22Rv1 (cell line): Measurements from ENCODE around the gene TET3.

Experiments used
- H3K27ac ChIP-seq: fragments of 450-650 bp; 2 replicates; pipeline ENCODE4 v1.5.1; 2017
- ZFX ChIP-seq: fragments of 450-650 bp; IDR thresholded peaks from 2 replicates; pipeline ENCODE4 v1.6.1; 2017; ENCODE audit warnings: antibody characterized with exemption, borderline replicate concordance
- TF ChIP-seq, protein P1 (sequence below): fragments of 450-650 bp; IDR thresholded peaks from 2 replicates; pipeline ENCODE4 v1.5.1; 2017; ENCODE audit warnings: mild to moderate bottlenecking

TET3 gene

DNA sequence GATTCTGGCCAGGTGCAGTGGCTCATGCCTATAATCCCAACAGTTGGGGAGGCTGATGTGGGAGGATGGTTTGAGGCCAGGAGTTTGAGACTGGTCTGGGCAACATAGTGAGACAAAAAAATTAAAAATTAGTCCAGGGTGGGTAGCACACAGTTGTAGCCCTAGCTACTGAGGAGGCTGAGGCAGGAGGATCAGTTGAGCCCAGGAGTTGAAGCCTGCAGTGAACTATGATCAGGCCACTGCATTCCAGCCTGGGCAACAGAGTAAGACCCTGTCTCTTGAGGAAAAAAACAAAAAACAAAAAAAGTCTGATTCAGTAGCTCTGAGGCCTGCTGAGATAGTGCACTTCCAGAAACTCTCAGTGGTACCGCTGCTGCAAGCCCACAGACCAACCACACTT, 7.9 kb upstream of the TET3 start:
- no peak overlapping the region for H3K27ac ChIP-seq
- no peak for TF ChIP-seq ZFX
- TF ChIP-seq, protein P1, sequence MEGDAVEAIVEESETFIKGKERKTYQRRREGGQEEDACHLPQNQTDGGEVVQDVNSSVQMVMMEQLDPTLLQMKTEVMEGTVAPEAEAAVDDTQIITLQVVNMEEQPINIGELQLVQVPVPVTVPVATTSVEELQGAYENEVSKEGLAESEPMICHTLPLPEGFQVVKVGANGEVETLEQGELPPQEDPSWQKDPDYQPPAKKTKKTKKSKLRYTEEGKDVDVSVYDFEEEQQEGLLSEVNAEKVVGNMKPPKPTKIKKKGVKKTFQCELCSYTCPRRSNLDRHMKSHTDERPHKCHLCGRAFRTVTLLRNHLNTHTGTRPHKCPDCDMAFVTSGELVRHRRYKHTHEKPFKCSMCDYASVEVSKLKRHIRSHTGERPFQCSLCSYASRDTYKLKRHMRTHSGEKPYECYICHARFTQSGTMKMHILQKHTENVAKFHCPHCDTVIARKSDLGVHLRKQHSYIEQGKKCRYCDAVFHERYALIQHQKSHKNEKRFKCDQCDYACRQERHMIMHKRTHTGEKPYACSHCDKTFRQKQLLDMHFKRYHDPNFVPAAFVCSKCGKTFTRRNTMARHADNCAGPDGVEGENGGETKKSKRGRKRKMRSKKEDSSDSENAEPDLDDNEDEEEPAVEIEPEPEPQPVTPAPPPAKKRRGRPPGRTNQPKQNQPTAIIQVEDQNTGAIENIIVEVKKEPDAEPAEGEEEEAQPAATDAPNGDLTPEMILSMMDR = no peak

DNA sequence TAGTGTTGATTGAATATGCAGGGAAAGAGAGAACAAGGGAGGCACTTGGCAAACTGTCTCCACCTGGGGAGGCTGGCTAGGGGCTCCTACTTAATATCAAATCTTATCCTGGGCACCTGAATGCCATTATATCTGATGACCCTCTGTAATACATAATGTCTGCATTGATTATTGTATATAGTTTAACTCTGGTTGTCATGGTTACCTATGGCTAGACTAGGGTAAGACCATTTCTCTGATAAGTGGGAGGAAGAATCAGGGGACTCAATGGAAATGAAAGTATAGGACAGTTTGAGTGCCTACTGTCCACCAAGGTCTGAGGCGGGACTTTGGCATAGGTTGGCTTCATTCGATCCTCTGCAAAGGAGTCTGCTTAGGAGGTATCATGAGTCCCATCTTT, 7.2 kb upstream of the TET3 start:
- TF ChIP-seq ZFX = no peak
- TF ChIP-seq, protein P1 = no peak

DNA sequence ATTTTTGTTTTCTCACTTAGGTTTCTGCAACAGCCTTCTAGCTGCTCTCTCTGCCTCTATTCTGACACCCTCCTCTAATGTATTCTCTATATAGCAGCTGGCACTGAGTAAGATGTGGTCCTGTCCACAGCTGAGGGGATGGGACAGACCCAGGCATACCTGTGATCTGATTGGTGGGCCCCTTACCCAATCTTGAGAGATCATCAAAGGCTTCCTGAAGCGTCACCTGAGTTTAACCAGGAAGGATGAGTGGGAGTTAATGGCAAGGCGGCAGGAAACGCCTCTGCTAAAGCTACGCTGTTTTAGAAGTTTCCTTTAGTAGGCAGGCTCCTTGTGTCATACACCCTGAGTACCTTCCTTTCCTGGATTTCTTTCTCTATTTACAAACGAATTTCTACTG, 5.7 kb upstream of the TET3 start:
- H3K27ac ChIP-seq = no peak overlapping the region
- no peak for TF ChIP-seq ZFX
- TF ChIP-seq, protein P1 = no peak

More for the DNA sequence above, 7.2 kb upstream of the TET3 start:
- no peak overlapping the region for H3K27ac ChIP-seq

DNA sequence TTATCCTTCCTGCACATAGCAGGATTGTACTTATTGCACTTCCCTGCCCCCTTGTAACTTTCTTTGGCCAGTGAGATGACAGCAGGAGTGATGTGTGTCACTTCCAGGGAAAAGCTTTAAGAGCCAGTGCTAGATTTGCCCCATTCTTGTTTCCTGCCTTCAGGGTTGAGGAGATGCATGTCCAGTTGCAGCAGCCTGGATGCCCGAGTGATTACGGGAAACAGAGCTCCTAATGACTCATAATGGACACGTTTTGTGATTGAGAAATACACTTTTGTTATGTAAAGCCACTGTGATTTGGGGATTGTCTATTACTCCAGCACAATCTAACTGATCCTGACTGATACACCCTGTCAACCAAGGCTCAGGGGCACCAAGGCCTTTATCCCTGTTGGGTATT, 5.0 kb upstream of the TET3 start:
- no peak for TF ChIP-seq ZFX
- TF ChIP-seq, protein P1 = no peak

DNA sequence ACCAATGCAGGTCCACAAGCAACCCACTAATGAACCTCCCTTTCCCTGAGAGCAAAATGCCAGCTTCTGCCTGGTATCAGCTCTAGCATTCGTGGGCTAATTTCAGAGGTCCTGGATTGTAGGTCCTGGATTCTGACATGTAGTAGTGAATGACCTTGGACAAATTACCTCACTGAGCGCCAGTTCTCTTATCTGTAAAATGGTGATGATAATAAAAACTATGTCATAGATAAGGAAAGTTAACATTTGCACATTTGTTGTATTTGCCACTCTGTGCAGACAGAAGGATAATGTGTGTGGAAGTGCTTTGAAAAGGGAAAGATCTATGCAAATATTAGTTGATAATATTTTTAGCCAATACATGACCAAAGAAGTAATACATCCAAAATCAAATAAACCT, 4.1 kb upstream of the TET3 start:
- H3K27ac ChIP-seq = peak overlapping the region; percentile 100
- no peak for TF ChIP-seq ZFX
- TF ChIP-seq, protein P1 = no peak

More for the DNA sequence above, 5.0 kb upstream of the TET3 start:
- H3K27ac ChIP-seq = no peak overlapping the region

DNA sequence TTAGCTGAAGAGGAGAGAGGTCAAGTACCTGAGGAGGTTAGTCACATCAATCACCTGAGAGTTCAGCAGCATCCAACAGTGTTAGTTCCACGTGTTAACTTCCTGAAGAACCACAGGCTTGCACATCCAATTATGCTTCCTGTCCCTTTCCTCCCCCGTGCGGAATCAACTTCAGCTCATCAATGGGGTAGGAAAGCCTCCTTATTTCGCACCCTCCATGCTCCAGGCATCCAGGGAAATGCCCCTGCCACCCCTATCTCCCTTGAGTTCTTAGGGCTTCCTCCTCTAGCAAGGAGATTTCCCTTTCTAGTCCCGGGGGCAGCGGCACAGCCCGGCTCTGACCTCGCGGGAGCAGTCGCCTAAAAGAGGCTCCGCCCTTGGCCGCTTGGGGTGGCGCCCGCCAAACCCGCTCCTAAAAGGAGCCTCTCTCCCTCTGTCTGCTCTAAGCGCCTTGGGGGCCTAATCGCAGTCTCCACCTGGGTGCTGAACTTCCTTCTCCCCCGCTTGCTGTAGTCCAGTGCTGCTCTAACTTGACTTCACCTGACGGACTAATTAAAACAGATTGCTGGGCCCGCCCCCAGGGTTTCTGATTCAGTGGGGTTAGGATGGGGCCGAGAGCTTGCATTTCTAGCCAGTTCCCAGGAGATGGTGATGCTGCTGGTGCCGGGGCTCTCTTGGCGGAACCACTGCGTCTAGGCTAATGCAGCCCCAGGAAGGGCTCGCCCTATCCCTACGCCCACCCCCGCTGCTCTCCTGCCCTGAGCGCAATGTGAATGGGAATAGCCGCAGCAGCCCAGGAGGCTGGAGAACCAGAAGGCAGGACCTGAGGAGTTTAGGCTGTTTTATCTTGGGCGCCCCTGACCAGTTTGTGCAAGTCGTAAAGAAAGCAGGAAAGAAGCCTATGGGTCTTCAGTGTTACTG, 3.4 kb upstream of the TET3 start:
- TF ChIP-seq, protein P1 = peak; percentile 11; the same call in 1 of the 2 replicates
- TF ChIP-seq ZFX = no peak

DNA sequence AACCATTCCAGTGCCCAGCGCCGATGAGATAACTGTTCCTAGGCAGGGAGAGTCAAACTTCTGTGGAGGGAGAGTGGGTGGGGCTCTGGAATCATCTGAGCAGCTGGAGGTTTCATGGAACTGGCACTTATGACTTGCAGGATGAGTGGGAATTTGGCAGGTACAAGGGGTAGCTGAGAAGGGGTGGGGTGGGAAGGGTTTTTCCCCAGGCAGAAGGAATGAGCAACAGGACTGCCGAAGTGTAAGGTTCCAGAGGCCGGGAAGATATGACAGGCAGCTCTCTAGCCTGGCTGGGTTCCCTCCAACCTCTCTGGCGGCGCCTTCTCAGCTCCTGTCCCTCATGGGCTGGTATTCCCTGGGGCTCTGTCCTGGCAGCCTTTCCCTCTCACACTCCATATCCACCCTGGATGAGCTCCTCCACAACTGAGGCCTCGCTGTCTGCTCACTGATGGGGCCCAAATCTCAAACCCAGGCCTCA, 2.5 kb upstream of the TET3 start:
- peak overlapping the region; percentile 100 for H3K27ac ChIP-seq
- TF ChIP-seq, protein P1 = no peak
- no peak for TF ChIP-seq ZFX

More for the DNA sequence above, 3.4 kb upstream of the TET3 start:
- H3K27ac ChIP-seq = peak overlapping the region; percentile 100
